Sigmoid colon (tissue), 4 donors: ENCODE data around the gene CPVL.

Experiments used
- EP300 ChIP-seq, 4 donors: sonication (generic); formaldehyde crosslinking; IDR thresholded peaks; one replicate each; pipeline ENCODE4 v1.6.1; 2017; ENCODE audit warnings: antibody characterized with exemption in 4 of 4
- POLR2A ChIP-seq, 2 donors: fragments of 450-650 bp; IDR thresholded peaks; one replicate each; pipeline ENCODE4 v1.6.1; 2016; ENCODE audit warnings: antibody characterized with exemption in 2 of 2, mild to moderate bottlenecking in 2 of 2, moderate library complexity in 2 of 2
- POLR2AphosphoS5 ChIP-seq, 4 donors: sonication (generic); formaldehyde crosslinking; IDR thresholded peaks; one replicate each; pipeline ENCODE4 v1.6.1; 2017; ENCODE audit warnings: antibody characterized with exemption in 4 of 4
- TF ChIP-seq, protein P1 (sequence below), 4 experiments: fragments of 450-650 bp in 3 of 4; fragments of 200-600 bp in 1 of 4; IDR thresholded peaks; one replicate each; pipeline ENCODE4 v1.5.1; 2016 to 2019; ENCODE audit warnings: antibody characterized with exemption in 4 of 4, mild to moderate bottlenecking in 3 of 4, moderate library complexity in 2 of 4

- TF ChIP-seq POLR2A (IDR thresholded peaks at IDR 0.05): no peak
- no peak for TF ChIP-seq EP300 (IDR thresholded peaks at IDR 0.05)
- TF ChIP-seq, protein P1, sequence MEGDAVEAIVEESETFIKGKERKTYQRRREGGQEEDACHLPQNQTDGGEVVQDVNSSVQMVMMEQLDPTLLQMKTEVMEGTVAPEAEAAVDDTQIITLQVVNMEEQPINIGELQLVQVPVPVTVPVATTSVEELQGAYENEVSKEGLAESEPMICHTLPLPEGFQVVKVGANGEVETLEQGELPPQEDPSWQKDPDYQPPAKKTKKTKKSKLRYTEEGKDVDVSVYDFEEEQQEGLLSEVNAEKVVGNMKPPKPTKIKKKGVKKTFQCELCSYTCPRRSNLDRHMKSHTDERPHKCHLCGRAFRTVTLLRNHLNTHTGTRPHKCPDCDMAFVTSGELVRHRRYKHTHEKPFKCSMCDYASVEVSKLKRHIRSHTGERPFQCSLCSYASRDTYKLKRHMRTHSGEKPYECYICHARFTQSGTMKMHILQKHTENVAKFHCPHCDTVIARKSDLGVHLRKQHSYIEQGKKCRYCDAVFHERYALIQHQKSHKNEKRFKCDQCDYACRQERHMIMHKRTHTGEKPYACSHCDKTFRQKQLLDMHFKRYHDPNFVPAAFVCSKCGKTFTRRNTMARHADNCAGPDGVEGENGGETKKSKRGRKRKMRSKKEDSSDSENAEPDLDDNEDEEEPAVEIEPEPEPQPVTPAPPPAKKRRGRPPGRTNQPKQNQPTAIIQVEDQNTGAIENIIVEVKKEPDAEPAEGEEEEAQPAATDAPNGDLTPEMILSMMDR (IDR thresholded peaks at IDR 0.05): no peak
- no peak for TF ChIP-seq POLR2AphosphoS5 (IDR thresholded peaks at IDR 0.05)
Measured at GRCh38 chr7:29139191-29139590, 7.1 kb downstream of the CPVL start.
